Spinal cord (tissue), 10 donors: ENCODE results near the gene WASL. TPM values are rescaled to one million over a fixed set of nuclear protein-coding genes. Genes with fewer than 3 reads are reported as not detected.

Experiments used
- DNase-seq, 6 donors: peaks; one replicate each; pipeline versions ENCODE4 v3.0.0 to v3.0.0-alpha.2; 2013 to 2015; ENCODE audit warnings: low spot score in 6 of 6, low read depth in 4 of 6
- H3K27ac ChIP-seq: one replicate; pipeline ENCODE4 v1.5.1; 2013; ENCODE audit warnings: low read depth, low read length, control low read depth
- H3K27me3 ChIP-seq: one replicate; pipeline ENCODE4 v1.6.1; 2013; ENCODE audit warnings: low read length; ENCODE audit not compliant: control insufficient read depth, insufficient read depth
- H3K36me3 ChIP-seq: one replicate; pipeline ENCODE4 v1.6.1; 2013; ENCODE audit warnings: low read length; ENCODE audit not compliant: control insufficient read depth, insufficient read depth
- H3K4me1 ChIP-seq: one replicate; pipeline ENCODE4 v1.6.1; 2013; ENCODE audit warnings: low read length; ENCODE audit not compliant: control insufficient read depth, insufficient read depth
- H3K4me3 ChIP-seq: one replicate; pipeline ENCODE4 v1.5.1; 2013; ENCODE audit warnings: low read depth, low read length, control low read depth
- H3K9me3 ChIP-seq: one replicate; pipeline ENCODE4 v1.6.1; 2013; ENCODE audit warnings: low read length; ENCODE audit not compliant: control insufficient read depth, insufficient read depth
- WGBS: methylation state at CpG from one replicate; pipeline ENCODE4 v1.1.5; 2013; ENCODE audit warnings: missing lambda C conversion rate; ENCODE audit not compliant: insufficient coverage; 5-methylcytosine and 5-hydroxymethylcytosine counted together
- polyA plus RNA-seq, 2 donors: library from polyadenylated mRNA; unstranded; fragments of 120-200 nt; gene quantifications; one replicate each; pipeline ENCODE4 v1.2.1, GENCODE V29; 2013; ENCODE audit not compliant: insufficient read length in 2 of 2
- total RNA-seq, 2 donors: library from RNA; depleted of rRNA in 1 of 2; stranded (reverse); fragments of 120-200 nt in 1 of 2; fragments of >200 nt in 1 of 2; gene quantifications; one replicate each; pipeline versions ENCODE4 v1.2.3 to v1.2.4, GENCODE V29; 2013 to 2014
- donor health status: healthy.

The WASL gene
- total and polyA plus RNA-seq, 4 donors: 14.5 to 46.8 (median 38.2) TPM

DNA sequence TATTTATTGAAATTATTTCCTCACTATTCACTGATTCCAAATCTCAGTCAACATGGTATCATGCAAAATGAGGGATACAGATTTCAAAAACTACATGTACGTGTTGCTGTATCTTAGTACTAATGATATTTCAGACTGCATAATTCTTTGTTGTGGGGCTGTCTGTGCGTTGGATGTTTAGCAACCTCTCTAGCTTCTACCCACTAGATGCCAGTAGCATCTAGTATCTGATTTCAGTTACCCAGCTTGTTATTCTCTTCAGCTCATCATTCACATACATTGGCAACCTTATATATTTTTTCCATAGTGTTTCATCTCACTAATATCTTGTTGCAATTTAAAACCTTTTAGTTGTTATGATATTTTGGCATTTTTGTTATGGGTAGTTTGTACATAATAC, 22.5 kb upstream of the WASL start:
- H3K4me1 ChIP-seq: no peaks in the 10 kb centered on the region
- H3K27ac ChIP-seq: no peak overlapping the region
- no peak overlapping the region for H3K4me3 ChIP-seq
- no CpG with 5 or more reads among the region's 2 CpGs for WGBS
- no peaks in the 10 kb centered on the region for H3K36me3 ChIP-seq
- DNase-seq: no peak
- no peaks in the 10 kb centered on the region for H3K9me3 ChIP-seq
- no peaks in the 10 kb centered on the region for H3K27me3 ChIP-seq

DNA sequence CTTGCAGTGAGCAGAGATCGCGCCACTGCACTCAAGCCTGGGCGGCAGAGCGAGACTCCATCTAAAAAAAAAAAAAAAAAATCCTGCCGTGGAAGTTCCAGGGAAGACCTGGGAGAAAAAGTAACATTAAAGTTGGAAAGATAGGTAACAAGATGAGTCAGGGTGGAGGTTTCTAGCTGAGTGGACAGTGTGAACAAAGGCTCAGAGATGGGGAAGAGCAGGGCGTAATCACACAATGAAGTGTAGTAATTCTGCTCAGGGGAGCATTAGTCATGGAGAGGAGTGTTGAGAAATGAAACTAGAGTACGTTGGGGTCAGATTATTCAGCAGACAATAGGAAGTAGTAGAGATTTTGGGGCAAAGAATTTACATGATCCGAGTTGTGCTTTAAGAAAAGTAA, 21.6 kb upstream of the WASL start:
- Histone ChIP-seq H3K27me3 (no peaks in the 10 kb centered on the region), H3K36me3 (no peaks in the 10 kb centered on the region), H3K4me3 (no peak overlapping the region), H3K4me1 (no peaks in the 10 kb centered on the region), H3K27ac (no peak overlapping the region), H3K9me3 (no peaks in the 10 kb centered on the region)
- no peak for DNase-seq
- 80% methylated on average over 5 of the region's 8 CpGs for WGBS

DNA sequence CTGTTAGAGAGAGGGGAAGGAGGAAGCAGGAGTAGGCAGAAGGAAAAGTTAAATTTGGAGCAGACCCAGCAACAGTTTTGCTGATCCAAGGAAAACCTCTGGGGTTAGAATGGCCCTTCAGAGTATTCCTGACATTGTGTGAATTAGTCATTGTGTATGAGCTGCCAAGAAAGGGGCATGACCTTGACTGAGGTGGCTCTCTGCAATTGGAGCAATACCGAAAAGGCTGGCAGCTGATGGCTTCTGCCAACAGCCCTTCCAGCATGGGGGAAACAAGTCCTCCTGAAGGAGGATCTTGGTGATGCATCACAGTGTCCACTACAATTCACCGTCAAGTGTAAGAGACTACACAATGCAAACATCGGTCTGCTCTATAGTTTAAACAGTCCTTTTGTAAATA, 20.6 kb upstream of the WASL start:
- Histone ChIP-seq H3K27ac (no peak overlapping the region), H3K27me3 (no peaks in the 10 kb centered on the region), H3K4me3 (no peak overlapping the region), H3K36me3 (no peaks in the 10 kb centered on the region), H3K9me3 (no peaks in the 10 kb centered on the region), H3K4me1 (no peaks in the 10 kb centered on the region)
- WGBS: 80% methylated on average over 1 of the region's 3 CpGs
- DNase-seq: no peak

DNA sequence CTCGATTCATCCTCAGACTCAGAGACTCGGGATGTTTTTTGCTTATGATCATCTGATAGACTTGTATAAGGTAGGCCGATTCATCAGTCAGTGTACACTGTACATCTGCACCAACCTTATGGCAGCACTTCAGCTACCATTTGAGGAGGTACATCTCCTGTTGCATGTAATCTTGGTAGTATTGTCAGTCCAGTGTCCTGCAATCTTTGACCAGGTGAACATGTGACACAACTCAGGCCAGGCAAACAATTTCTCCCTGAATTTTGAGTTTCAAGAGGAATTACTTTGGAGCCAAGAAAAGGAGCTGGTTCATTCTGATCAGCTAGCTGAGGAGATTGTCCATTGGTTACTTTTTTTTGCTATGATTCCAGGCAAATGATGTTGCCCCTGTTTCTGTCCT, 19.7 kb upstream of the WASL start:
- no peak overlapping the region for H3K4me3 ChIP-seq
- no peak for DNase-seq
- H3K4me1 ChIP-seq: no peaks in the 10 kb centered on the region
- H3K27ac ChIP-seq: no peak overlapping the region
- H3K27me3 ChIP-seq: no peaks in the 10 kb centered on the region
- no peaks in the 10 kb centered on the region for H3K9me3 ChIP-seq
- no CpG with 5 or more reads among the region's 3 CpGs for WGBS
- H3K36me3 ChIP-seq: no peaks in the 10 kb centered on the region

DNA sequence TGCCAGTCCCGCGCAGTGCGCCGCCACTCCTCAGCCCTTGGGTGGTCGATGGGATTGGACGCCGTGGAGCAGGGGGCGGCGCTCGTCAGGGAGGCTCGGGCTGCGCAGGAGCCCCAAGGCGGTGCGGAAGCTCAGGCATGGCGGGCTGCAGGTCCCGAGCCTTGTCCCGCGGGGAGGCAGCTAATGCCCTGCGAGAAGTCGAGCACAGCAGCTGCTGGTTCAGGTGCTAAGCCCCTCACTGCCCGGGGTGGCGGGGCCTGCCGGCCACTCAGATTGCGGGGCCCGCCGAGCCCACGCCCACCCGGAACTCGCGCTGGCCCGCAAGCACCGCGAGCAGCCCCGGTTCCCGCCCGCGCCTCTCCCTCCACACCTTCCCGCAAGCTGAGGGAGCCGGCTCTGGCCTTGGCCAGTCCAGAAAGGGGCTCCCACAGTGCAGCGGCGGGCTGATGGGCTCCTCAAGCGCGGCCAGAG, 14.4 kb upstream of the WASL start:
- H3K4me3 ChIP-seq: no peak overlapping the region
- 97% methylated on average over 43 of the region's 43 CpGs for WGBS

DNA sequence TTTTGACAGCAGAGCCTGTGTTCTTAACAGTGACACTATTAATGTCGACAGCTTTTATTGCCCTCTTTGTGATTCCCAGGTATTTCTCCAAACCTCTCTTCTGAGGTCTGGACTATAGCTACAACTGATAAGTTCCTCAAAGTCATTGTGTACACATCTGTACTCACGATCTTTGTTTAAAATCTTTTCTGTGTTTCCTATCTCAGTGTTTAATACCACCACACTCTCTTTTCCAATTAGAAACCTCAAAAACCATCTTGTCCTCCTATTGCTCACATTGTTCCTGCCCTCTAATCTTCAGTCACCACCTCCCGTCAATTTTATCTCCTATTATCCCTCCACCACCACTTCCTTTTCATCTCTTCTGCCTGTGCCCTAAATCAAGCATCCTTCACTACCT, 12.9 kb upstream of the WASL start:
- no peak for DNase-seq

More for the DNA sequence above, 14.4 kb upstream of the WASL start:
- no peak overlapping the region for H3K27ac ChIP-seq
- no peaks in the 10 kb centered on the region for H3K9me3 ChIP-seq
- DNase-seq: no peak
- H3K36me3 ChIP-seq: no peaks in the 10 kb centered on the region
- no peaks in the 10 kb centered on the region for H3K4me1 ChIP-seq
- no peaks in the 10 kb centered on the region for H3K27me3 ChIP-seq

DNA sequence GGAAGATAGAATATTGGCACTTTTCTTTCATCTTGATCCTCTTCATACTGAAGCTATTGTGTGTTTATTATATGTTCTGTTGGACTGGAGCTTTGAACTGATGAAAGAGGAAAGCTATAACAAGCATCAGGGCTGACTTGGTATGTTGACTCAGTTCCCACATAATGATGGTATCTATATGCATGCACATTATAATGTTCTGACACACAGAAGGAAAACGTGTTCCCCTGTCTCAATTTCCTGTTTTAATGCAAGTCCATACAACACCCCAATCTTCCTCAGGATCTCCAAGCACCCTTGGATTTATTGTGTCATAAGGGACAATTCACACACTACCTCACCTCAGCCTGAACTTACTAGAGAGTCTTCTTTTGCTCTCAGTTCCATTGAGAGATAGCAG, 8.3 kb upstream of the WASL start:
- Histone ChIP-seq H3K27ac (no peak overlapping the region), H3K4me3 (no peak overlapping the region), H3K9me3 (no peaks in the 10 kb centered on the region), H3K36me3 (no peaks in the 10 kb centered on the region), H3K4me1 (no peaks in the 10 kb centered on the region), H3K27me3 (no peaks in the 10 kb centered on the region)
- DNase-seq: no peak
- WGBS: no CpG with 5 or more reads among the region's 1 CpG

More for the DNA sequence above, 12.9 kb upstream of the WASL start:
- H3K36me3 ChIP-seq: no peaks in the 10 kb centered on the region
- H3K4me3 ChIP-seq: no peak overlapping the region
- WGBS: 87% methylated on average over 3 of the region's 3 CpGs
- no peaks in the 10 kb centered on the region for H3K9me3 ChIP-seq
- no peak overlapping the region for H3K27ac ChIP-seq
- no peaks in the 10 kb centered on the region for H3K27me3 ChIP-seq
- no peaks in the 10 kb centered on the region for H3K4me1 ChIP-seq

DNA sequence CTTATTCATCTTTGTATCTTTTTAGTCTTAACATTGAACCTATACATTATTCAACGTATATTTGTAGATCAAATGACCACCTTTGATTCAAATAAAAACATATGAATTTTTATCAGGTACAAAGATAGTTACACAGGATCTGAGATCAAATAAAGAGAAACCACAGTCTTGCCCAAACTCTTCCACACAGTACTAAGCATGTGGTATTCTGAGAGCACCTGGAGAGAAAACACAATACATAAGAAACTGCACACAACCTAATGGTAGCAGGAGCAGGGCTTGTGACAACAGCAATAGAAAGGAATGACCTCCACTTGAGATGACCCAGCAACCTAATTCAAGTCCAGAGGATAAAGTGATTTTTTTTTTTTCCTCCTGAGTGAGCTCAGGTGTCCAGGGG, 6.5 kb upstream of the WASL start:
- no CpG with 5 or more reads among the region's 1 CpG for WGBS
- DNase-seq: no peak
- Histone ChIP-seq H3K27me3 (no peaks in the 10 kb centered on the region), H3K4me1 (no peaks in the 10 kb centered on the region), H3K27ac (no peak overlapping the region), H3K36me3 (no peaks in the 10 kb centered on the region), H3K9me3 (no peaks in the 10 kb centered on the region), H3K4me3 (no peak overlapping the region)

DNA sequence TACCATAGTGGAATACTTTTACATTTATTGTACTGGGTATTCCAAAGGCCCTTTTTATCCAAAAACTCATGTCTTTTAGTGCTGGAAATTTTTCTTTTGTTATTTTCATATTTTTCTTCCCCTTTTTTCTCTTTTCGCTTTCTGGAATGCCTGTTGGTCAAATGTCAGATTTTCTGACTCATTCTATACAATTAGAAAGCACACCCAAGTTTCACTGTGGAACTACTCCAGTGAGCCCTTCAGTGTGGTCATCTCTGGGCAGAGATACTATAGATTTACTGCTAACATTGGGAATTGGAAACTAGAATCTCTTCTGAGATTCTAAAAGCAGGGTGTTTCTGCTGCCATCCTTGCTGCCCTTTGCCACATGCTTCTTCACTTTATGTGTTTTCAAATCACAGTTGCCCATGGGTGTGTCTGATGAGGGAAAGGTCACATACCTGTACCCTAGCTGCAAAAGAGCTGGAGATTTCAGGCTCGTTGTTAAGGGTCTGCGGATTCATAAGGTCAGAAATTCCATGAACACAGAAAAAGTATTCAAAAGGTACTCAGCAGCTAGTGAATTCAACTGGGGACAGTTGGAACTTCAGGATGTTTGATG, 5.6 kb upstream of the WASL start:
- no peaks in the 10 kb centered on the region for H3K4me1 ChIP-seq
- no peak overlapping the region for H3K4me3 ChIP-seq
- no peaks in the 10 kb centered on the region for H3K36me3 ChIP-seq
- H3K9me3 ChIP-seq: no peaks in the 10 kb centered on the region
- 63% methylated on average over 2 of the region's 3 CpGs for WGBS
- no peaks in the 10 kb centered on the region for H3K27me3 ChIP-seq
- DNase-seq: no peak
- no peak overlapping the region for H3K27ac ChIP-seq

DNA sequence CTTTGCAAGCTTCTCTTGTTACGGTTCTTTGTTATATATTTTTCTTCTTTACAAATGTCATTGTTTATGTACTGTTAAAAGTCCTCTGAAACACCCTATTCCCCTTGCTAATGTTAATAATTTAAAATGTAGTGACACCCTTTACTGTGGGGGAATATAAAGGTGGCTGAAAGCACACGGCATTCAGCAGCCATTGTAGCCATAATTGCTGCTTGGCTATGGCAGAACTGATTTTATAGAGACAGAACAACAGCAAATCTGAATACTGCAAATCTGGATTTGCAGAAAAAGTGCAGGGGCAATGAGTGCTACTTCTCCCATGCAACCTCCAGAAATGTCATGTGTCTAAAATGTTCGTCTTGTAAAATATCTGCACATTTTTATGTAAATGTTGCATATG, 3.7 kb upstream of the WASL start:
- Histone ChIP-seq H3K4me1 (no peaks in the 10 kb centered on the region), H3K27ac (no peak overlapping the region), H3K27me3 (no peaks in the 10 kb centered on the region), H3K4me3 (no peak overlapping the region), H3K36me3 (no peaks in the 10 kb centered on the region), H3K9me3 (no peaks in the 10 kb centered on the region)
- 38% methylated on average over 1 of the region's 3 CpGs for WGBS
- DNase-seq: peak in 2 of 6 donors; percentile 18 to 37
